ENCODE data around the gene SMOC1. TPM values are rescaled to one million over a fixed set of nuclear protein-coding genes. Genes with fewer than 3 reads are reported as not detected.

Gene SMOC1
- total RNA-seq, 1 experiment from 2014 or later, result not detected

DNA sequence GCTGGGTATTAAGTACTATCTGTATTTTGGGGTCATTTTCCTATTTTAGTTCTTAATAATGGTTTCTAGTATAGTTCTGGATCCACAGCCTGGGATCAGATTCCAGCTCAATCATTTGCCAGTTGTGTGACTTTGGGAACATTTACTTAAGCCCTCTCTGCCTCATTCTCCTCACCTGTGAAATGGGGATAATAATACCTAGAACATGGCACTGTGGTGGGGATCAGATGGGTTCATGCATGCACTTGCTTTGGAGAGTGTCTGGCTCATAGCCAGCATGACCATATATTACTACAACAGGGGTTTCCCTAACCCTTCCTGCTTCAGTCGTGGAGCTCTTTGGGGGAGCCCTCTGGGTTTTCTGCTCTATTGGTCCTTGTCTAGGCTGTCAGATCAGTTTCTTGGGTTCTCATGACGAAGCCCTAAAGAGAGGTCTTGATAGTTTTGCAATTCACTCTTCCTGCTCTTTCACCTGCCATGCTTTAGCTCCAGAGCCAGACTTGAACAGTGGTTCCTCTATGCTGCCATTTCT lies 34.1 kb upstream of the SMOC1 start:
- no TSS peak for BruUV-seq (replicated peaks)
- no peak for TF ChIP-seq EZH2 (IDR thresholded peaks at IDR 0.05; ENCODE audit: low read depth)
- TF ChIP-seq, protein P1, sequence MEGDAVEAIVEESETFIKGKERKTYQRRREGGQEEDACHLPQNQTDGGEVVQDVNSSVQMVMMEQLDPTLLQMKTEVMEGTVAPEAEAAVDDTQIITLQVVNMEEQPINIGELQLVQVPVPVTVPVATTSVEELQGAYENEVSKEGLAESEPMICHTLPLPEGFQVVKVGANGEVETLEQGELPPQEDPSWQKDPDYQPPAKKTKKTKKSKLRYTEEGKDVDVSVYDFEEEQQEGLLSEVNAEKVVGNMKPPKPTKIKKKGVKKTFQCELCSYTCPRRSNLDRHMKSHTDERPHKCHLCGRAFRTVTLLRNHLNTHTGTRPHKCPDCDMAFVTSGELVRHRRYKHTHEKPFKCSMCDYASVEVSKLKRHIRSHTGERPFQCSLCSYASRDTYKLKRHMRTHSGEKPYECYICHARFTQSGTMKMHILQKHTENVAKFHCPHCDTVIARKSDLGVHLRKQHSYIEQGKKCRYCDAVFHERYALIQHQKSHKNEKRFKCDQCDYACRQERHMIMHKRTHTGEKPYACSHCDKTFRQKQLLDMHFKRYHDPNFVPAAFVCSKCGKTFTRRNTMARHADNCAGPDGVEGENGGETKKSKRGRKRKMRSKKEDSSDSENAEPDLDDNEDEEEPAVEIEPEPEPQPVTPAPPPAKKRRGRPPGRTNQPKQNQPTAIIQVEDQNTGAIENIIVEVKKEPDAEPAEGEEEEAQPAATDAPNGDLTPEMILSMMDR (conservative IDR thresholded peaks at IDR 0.05), result no peak
- Histone ChIP-seq H3K4me1 (replicated peaks; ENCODE audit: insufficient read depth) (no peaks in the 10 kb centered on the region), H3K79me2 (ENCODE audit: low read depth) (no peaks in the 10 kb centered on the region), H4K20me1 (ENCODE audit: insufficient read depth) (no peaks in the 10 kb centered on the region), H3K27me3 (ENCODE audit: insufficient read depth, low read depth) (peaks cover 28% of the 10 kb centered on the region), H3F3A (ENCODE audit: insufficient read depth, low read depth) (no peaks in the 10 kb centered on the region), H3K9me3 (ENCODE audit: insufficient read depth, low read depth) (no peaks in the 10 kb centered on the region), H3K4me3 (no peak overlapping the region), H3K9me2 (ENCODE audit: insufficient read depth) (no peaks in the 10 kb centered on the region), H3K4me2 (no peak overlapping the region), H2AFZ (no peak overlapping the region), H3K36me3 (ENCODE audit: low read depth) (no peaks in the 10 kb centered on the region), H3K27ac (no peak overlapping the region)
- intact Hi-C loops (cut with micrococcal nuclease; ENCODE audit: unreplicated experiment), result no loop called here
- ChIA-PET CTCF (interaction anchor here (0.6 kb wide), 1 partner anchor 714 kb away, joined by 3 read pairs; no protein-coding TSS in a partner anchor), POLR2A (ENCODE audit: unreplicated experiment) (no interaction called here)
- no peak for DNase-seq

GRCh38 chr14:69845787-69846186 lies 33.4 kb upstream of the SMOC1 start:
- Histone ChIP-seq H3K9me2 (ENCODE audit: insufficient read depth) (no peaks in the 10 kb centered on the region), H3K27me3 (ENCODE audit: insufficient read depth, low read depth) (peaks cover 21% of the 10 kb centered on the region), H3K36me3 (ENCODE audit: low read depth) (no peaks in the 10 kb centered on the region), H3F3A (ENCODE audit: insufficient read depth, low read depth) (no peaks in the 10 kb centered on the region), H4K20me1 (ENCODE audit: insufficient read depth) (no peaks in the 10 kb centered on the region), H3K4me1 (replicated peaks; ENCODE audit: insufficient read depth) (no peaks in the 10 kb centered on the region), H3K4me3 (no peak overlapping the region), H2AFZ (no peak overlapping the region), H3K79me2 (ENCODE audit: low read depth) (no peaks in the 10 kb centered on the region), H3K27ac (no peak overlapping the region), H3K4me2 (no peak overlapping the region), H3K9me3 (ENCODE audit: insufficient read depth, low read depth) (no peaks in the 10 kb centered on the region)
- no TSS peak for BruUV-seq (replicated peaks)
- CTCF ChIA-PET, result interaction anchor here (0.6 kb wide), 1 partner anchor 714 kb away, joined by 3 read pairs; no protein-coding TSS in a partner anchor
- TF ChIP-seq EZH2 (IDR thresholded peaks at IDR 0.05; ENCODE audit: low read depth), result no peak
- TF ChIP-seq, protein P1 (conservative IDR thresholded peaks at IDR 0.05), result no peak
- DNase-seq, result no peak
- intact Hi-C loops (cut with micrococcal nuclease; ENCODE audit: unreplicated experiment), result no loop called here
- POLR2A ChIA-PET (ENCODE audit: unreplicated experiment), result no interaction called here

DNA sequence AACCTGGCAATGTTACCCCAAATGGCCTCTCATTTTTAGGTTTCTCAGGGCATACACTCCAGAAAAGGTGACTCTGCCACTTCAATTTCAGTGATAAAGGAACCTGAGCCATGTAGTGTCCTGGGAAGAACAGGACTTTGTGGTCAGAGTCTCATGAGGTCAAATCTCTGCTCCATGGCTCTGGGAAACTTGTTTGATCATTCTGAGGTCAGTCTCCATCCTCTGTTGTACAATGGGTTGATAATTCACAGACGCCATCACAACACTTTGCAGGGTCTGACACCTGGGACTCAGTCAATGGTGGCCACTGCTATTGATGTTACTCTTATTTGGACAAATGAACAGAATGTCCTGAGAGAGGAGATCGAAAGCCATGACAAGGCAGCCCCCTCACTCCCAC lies 31.1 kb upstream of the SMOC1 start:
- CTCF ChIA-PET, result no interaction called here

More for the DNA sequence above, 31.1 kb upstream of the SMOC1 start:
- Histone ChIP-seq H3K4me1 (replicated peaks; ENCODE audit: insufficient read depth) (no peaks in the 10 kb centered on the region), H3K27ac (no peak overlapping the region), H3K4me3 (no peak overlapping the region), H4K20me1 (ENCODE audit: insufficient read depth) (no peaks in the 10 kb centered on the region), H2AFZ (no peak overlapping the region), H3K79me2 (ENCODE audit: low read depth) (no peaks in the 10 kb centered on the region), H3F3A (ENCODE audit: insufficient read depth, low read depth) (no peaks in the 10 kb centered on the region), H3K36me3 (ENCODE audit: low read depth) (no peaks in the 10 kb centered on the region), H3K9me2 (ENCODE audit: insufficient read depth) (no peaks in the 10 kb centered on the region), H3K9me3 (ENCODE audit: insufficient read depth, low read depth) (no peaks in the 10 kb centered on the region), H3K4me2 (no peak overlapping the region), H3K27me3 (ENCODE audit: insufficient read depth, low read depth) (0 out of 2 replicates have a peak, but pooled peaks cover 4% of the 10 kb centered on the region)
- TF ChIP-seq, protein P1 (conservative IDR thresholded peaks at IDR 0.05), result no peak
- TF ChIP-seq EZH2 (IDR thresholded peaks at IDR 0.05; ENCODE audit: low read depth), result no peak
- POLR2A ChIA-PET (ENCODE audit: unreplicated experiment), result no interaction called here
- intact Hi-C loops (cut with micrococcal nuclease; ENCODE audit: unreplicated experiment), result no loop called here
- BruUV-seq (replicated peaks), result no TSS peak
- DNase-seq, result no peak
